NCI-H187 (cell line): Measurements from ENCODE around the gene MYOG.

Experiments used
- DNase-seq, 2 experiments: peaks; one replicate each; lab custom pipeline; 2025; lab: John Stamatoyannopoulos, UW

MYOG gene

DNA sequence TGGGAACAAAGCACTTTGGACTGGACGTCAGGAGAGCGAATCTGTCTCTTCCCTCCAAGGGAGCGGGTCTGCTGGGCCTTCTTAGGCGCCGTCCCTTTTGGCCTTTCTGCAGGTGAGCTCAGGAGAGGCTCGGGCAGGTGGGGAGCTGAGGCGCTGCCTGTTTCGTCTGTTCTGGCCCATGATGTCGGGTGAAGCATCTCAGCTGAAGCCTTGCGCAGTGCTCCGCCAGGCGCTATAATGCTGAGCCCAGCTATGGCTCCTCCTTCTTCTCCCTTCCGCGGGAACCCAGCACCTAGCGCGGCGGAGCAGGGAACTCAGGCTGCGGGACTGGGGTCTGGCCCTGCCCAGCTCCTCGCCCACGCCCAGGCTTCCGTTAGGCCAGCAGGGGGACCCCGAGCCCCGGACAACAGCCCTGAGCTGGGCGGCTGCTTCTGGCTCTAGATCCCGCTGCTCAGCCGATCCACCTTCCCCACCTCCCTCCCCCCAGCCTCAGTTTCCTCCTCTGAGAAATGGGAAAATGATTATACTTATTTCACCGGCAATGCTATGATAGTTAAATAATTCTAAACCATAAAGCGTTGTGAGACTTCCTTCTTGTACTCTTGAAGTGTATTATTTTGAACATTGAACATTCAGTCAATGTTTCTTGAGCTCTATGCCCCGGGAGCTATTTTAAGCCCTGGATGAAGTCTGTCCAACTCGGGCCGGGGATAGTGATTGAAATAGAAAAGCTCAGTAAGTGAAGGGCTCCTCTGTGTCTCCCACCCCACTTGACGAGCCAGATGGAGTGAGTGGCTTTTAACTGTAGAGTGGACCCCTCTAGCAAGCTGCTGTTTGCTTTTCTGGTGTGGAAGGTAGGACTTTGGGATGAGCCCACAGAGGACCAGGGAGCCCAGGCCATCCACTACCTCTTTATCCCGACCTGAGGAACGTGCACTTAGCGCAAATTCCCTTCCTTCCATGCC lies 32.1 kb upstream of the MYOG start:
- peak; percentile 28 to 71 for DNase-seq

DNA sequence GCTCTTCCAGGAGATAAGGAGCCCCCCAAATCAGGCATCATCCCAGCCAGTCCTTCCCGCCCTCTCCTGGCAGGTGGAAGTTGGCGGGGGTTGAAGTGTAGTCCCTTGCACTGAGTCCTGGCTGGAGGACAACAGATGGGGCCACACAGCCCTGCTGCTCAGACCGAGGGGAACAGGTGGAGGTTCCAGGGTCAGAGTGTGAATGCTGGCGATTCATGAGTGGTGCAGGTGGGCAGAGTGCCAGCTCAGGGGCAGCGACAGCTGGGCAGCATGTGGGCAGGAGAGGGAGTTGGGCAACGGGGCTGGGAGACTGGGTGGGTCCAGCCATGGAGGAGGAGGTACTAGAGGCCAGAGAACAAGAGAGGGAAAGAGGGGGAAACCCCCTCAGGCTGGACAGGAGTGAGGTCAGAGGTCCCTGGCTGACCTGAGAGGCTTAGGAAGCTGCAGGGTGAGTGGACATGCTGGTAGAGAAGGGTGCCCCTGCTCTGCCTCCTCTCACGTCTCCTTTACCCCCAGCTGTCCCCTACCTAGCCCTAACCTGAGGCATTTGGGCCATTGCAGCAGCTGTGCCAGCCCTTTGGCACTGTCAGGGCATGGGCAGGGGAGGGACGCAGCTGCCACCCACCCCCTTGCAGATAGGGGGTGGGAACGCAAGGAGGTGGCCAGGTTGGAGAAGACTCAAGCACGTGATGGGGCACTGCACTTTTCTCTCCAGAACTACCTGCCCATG lies 30.4 kb upstream of the MYOG start:
- DNase-seq, result no peak

DNA sequence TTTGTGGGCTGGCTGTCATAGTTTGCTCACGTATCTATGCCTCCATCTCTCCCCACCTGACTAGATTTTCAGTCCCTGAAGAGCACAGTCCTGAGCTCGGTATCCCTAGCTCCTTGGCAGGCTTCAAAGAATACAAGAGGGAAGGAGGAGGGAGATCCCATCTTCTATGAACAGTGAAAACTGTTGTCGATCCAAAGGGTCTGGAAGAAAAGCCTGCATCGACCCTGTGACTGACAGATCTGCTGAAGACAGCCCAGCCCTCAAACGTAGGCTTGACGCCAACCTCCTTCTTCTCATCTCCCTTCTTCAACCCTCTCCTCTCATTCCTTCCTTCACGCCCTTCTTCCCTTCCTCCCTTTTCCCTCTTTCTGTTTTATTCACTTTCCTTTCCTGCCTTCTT lies 28.4 kb upstream of the MYOG start:
- DNase-seq, result no peak

- no peak for DNase-seq
Observed at GRCh38 chr1:203113308-203113707, 27.5 kb upstream of the MYOG start.

DNA sequence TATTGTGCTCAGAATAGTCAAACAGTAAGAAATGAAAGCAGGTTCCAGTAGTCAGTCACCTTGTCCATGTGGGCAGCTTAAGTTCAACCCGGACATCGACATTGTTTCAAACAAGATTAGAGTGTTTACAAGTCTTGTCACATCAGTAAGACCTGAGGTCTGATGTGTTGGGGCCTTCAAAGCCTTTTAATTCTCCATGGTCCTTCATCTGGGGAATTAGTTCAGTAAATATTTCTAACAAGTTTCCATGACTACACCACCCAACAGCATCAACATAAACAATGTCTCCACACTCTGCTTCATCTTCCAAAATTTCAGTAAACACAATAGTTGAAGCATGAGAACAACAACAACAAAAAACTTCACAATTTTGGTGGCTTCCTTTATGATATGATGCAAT lies 26.7 kb upstream of the MYOG start:
- DNase-seq, result no peak

DNA sequence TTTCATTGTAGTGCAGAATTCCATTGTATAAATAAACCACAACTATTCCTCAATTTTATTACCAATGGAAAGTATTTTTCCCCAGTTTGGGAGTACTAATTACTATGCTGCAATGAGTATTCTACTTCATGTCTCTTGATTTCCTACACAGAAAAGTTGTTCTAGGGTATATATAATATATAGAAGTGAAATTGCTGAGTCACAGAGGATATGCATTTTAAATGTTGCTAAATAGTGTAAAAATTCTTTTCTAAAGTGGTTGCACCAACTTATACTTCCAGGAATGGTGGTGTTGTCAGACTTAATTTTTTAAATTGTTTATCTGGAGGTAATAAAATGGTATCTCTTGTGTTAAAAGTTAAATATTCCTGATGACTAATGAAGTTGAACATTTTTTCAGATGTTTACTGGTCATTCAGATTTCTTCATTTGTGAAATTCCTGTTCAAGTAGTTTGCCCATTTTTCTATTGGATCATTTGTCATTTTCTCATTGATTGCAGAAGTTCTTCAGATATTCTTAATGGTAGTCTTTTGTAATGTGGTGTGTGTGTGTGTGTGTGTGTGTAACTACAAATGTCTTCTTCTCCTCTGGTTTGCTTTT lies 19.1 kb upstream of the MYOG start:
- DNase-seq, result no peak

GRCh38 chr1:203103829-203104495 lies 18.1 kb upstream of the MYOG start:
- DNase-seq, result no peak

- no peak for DNase-seq
Observed at GRCh38 chr1:203103216-203103615, 17.4 kb upstream of the MYOG start.

GRCh38 chr1:203101813-203102634 lies 16.2 kb upstream of the MYOG start:
- DNase-seq, result no peak

DNA sequence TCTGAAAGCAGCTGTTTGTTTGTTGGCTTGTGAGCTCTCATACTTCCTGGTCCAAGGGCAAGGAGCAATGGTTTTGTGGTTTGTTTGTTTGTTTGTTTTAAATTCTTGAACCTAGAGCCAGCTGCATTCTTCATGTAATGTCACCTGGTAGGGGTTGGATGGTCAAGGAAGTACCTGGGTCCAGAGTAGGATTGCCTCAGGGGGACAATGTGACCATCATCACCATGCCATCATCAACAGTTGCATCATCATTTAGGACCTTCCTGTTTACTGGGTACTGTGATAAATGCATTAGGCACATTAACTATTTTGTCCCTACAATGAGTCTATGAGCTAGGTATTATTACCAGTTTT lies 14.7 kb upstream of the MYOG start:
- DNase-seq, result no peak

DNA sequence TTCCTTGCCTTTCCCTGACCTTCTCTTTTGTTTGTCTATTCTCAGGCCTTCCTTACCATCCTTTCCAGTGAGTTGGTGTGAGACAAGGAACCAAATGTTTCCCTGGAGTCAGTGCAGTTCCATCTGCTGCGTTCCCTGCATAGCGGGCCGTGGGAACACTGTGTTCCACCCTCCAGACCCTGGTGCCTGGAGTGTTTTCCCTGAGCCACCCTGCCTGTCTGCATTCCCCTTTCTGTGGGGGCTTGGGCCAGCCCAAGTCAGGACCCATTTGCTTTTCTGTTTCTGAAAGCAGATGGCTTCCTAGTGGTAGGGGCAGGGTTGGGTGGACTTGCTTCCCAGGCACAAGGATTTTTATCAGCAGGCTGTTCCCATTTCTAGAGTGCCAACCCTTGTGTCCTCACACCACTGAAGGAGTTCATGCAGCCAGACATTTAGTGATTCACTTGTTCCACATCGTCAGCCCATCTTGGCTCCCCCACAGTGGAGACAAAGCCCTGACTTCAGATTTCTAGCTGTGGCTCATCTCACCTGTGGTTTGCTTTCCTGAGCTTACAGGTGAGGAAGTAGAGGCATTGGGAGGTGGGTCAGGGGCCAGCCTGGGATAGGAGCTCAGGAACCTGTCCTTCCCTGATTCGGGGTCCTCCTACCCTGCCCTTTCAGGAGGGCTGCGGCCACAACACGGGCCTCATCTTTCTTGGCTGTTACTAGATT lies 14.1 kb upstream of the MYOG start:
- DNase-seq, result no peak

- DNase-seq, result no peak
Observed at GRCh38 chr1:203098914-203099520, 13.2 kb upstream of the MYOG start.

DNA sequence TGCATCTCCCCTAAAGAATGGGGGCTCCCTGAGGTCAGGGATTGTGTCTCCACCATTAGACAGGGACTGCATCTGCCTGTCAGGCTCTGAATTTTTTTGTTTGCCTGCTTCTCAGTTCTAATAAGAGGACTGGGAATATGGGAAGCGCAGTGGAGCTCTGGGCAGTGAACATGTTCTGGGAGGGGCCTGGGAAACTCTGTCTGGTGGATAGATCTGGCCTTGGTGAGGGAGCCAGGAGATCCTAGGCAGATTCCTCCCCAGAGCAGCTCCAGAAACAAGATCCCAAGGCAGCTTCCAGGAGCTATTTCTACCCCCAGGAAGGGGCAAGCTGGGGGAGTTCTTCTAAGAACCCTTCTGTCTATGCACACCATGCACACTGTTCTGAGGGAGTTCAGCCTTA lies 12.6 kb upstream of the MYOG start:
- DNase-seq, result no peak

- no peak for DNase-seq
Observed at GRCh38 chr1:203097001-203097400, 11.2 kb upstream of the MYOG start.

GRCh38 chr1:203096566-203096965 lies 10.8 kb upstream of the MYOG start:
- DNase-seq, result no peak

GRCh38 chr1:203095061-203095690 lies 9.4 kb upstream of the MYOG start:
- no peak for DNase-seq

DNA sequence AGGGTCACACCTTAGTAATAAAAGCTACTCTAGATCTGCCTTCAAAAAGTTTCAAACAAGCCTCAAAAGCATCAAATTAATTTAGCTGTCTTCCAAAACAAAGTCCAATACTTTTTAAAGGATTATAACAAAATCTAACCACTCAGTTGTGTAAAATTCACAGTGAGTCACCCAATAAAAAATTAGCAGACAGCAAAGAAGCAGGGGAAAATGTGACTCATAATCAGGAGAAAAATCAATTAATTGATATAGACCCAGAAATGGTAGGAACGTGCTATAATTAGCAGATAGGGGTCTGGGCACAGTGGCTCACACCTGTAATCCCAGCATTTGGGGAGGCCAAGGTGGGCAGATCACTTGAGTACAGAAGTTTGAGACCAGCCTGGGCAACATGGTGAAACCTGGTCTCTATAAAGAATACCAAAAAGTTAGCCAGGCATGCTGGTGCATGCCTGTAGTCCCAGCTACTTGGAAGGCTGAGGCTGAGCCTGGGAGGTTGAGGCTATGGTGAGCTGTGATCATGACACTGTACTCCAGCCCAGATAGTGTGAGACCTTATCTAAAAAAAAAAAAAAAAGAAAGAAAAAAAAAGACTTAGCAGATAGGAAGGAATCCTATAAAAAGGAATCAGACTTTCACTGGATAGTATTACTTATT lies 8.1 kb upstream of the MYOG start:
- DNase-seq, result no peak

DNA sequence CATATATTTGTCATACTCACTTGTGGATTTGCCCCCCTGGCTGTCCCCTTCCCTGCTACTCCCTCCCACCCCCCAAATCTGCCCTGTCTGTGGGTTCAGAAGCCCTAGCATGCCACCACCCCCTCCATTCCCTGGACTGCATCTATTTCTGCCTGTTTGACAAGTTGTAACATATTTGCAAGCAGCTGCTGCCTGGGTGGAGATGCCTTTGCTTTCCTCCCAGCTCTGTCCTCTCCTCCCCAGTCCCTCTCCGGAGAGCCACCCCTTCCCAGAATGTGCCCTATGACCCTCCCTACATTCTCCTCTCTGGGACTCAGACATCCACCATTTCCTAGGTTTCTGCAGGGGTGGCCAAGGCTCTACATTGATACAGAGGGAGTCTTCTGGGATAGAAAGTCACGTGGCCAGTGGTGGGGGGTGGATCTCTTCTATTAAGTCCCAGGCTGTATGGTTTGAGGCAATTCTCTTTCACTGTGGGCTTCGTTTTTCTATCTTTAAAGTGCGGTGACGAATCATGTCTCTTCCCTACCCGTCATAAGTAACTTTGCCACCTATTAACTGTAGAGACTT lies 6.0 kb upstream of the MYOG start:
- no peak for DNase-seq

- DNase-seq, result no peak
Observed at GRCh38 chr1:203091199-203091477, 5.3 kb upstream of the MYOG start.
